GM20000 (cell line): ENCODE data around the gene BTBD19.

Experiments used
- DNase-seq: peaks from one replicate; pipeline ENCODE4 v3.0.0; 2012; ENCODE audit warnings: low spot score
- CTCF ChIP-seq: IDR thresholded peaks from 2 replicates; pipeline ENCODE4 v1.5.1; 2012; ENCODE audit warnings: mild to moderate bottlenecking, control low read depth; ENCODE audit errors: extremely low read depth, missing control alignments

BTBD19 gene

DNA sequence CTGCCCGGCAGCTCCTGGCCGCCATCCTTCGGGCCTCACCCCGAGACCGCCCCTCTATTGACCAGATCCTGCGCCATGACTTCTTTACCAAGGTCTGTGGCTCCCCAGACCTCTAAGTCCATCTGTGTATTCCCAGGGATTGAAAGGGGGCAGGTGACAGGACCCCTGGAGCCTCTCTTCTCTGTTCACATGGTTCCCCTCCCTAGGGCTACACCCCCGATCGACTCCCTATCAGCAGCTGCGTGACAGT, 5.3 kb upstream of the BTBD19 start:
- no peak for TF ChIP-seq CTCF
- no peak for DNase-seq

- no peak for DNase-seq
- TF ChIP-seq CTCF: no peak
Observed at GRCh38 chr1:44803312-44804095, 4.8 kb upstream of the BTBD19 start.

GRCh38 chr1:44805311-44806024, 2.9 kb upstream of the BTBD19 start:
- no peak for TF ChIP-seq CTCF
- no peak for DNase-seq

GRCh38 chr1:44806025-44806703, 2.2 kb upstream of the BTBD19 start:
- TF ChIP-seq CTCF: no peak
- no peak for DNase-seq

GRCh38 chr1:44806704-44807363, 1.5 kb upstream of the BTBD19 start, which contains the start of gene DYNLT4:
Gene DYNLT4, minus strand, starts transcription at chr1:44807351. Its CDS starts 683 bp downstream, at chr1:44806668.
- TF ChIP-seq CTCF: no peak
- no peak for DNase-seq

- peak; percentile 85 for DNase-seq
- TF ChIP-seq CTCF: no peak
Observed at GRCh38 chr1:44807364-44808062, 810 bp upstream of the BTBD19 start.
